ENCODE results near the gene BRINP3.

The BRINP3 gene

DNA sequence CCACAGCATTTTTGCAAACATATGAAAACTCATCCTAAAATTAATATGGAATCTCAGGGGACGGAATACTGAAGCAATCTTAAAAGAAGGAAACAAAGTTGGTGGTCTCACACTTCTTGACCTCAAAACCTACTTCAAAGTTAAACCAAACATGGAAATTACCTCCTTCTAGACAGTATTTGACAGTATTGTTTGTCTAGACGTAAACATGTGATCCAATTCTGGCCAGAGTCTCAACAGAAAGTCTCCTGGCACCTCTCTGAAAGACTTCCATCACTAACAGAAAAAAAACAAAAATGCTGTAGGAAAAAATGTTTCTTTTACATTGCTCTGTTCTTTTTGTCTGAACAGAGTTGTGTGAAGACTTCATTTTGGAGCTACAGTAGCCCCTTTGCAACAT is 99.7 kb downstream of the BRINP3 start:
- no peaks in the 10 kb centered on the region for H3K9me3 ChIP-seq (ENCODE audit: control insufficient read depth, insufficient read depth, low read depth, low read length)
- no peaks in the 10 kb centered on the region for H3K27me3 ChIP-seq (ENCODE audit: control insufficient read depth, insufficient read depth, low read length)
- H3K4me3 ChIP-seq (ENCODE audit: low read depth, low read length): no peak overlapping the region
- H3K36me3 ChIP-seq (ENCODE audit: control insufficient read depth, insufficient read depth, low read length): no peaks in the 10 kb centered on the region
- no peak overlapping the region for H3K9ac ChIP-seq (ENCODE audit: low read length)
- no peaks in the 10 kb centered on the region for H3K4me1 ChIP-seq (ENCODE audit: control insufficient read depth, insufficient read depth, low read length)
- no peak overlapping the region for H3K27ac ChIP-seq (ENCODE audit: low read depth, low read length)

DNA sequence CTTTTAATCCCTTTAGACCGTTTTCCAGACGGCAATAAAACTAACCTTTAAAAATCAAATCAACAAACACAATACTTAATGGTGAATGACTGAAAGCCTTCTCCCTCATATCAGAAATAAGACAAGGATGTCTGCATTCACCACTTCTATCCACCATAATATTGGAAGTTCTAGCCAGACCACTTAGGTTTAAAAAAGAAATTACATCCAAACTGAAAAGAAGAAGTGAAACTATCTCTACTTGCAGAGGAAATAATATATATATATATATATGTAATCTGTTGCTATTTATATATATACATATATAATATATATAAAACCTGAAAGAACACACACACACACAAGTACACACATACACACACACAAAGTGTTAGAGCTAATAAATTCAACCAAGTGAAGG is 100.4 kb downstream of the BRINP3 start:
- no peak overlapping the region for H3K9ac ChIP-seq (ENCODE audit: low read length)
- no peaks in the 10 kb centered on the region for H3K27me3 ChIP-seq (ENCODE audit: control insufficient read depth, insufficient read depth, low read length)
- H3K9me3 ChIP-seq (ENCODE audit: control insufficient read depth, insufficient read depth, low read depth, low read length): no peaks in the 10 kb centered on the region
- no peaks in the 10 kb centered on the region for H3K36me3 ChIP-seq (ENCODE audit: control insufficient read depth, insufficient read depth, low read length)
- no peak overlapping the region for H3K27ac ChIP-seq (ENCODE audit: low read depth, low read length)
- H3K4me1 ChIP-seq (ENCODE audit: control insufficient read depth, insufficient read depth, low read length): no peaks in the 10 kb centered on the region
- no peak overlapping the region for H3K4me3 ChIP-seq (ENCODE audit: low read depth, low read length)

DNA sequence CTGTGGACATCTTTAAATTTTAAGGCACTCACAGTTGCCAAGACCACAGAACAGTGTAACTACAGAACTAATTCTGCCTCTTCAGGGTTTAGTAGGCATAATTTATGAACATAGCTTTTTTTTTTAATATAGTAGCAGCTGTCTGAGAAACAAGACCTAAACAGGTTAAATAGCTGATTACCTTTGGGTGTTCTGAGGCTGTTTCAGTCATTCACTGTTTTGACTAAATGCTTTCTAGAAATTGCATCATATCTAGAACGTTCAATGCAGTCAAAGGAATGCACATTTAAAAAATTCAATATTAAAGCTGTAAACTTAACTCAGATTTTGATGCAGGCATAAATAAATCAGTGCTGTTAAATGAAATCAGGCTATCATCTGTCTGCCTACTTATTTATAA is 101.6 kb downstream of the BRINP3 start:
- Histone ChIP-seq H3K4me3 (ENCODE audit: low read depth, low read length) (no peak overlapping the region), H3K9me3 (ENCODE audit: control insufficient read depth, insufficient read depth, low read depth, low read length) (no peaks in the 10 kb centered on the region), H3K27me3 (ENCODE audit: control insufficient read depth, insufficient read depth, low read length) (no peaks in the 10 kb centered on the region), H3K9ac (ENCODE audit: low read length) (no peak overlapping the region), H3K4me1 (ENCODE audit: control insufficient read depth, insufficient read depth, low read length) (no peaks in the 10 kb centered on the region), H3K27ac (ENCODE audit: low read depth, low read length) (no peak overlapping the region), H3K36me3 (ENCODE audit: control insufficient read depth, insufficient read depth, low read length) (no peaks in the 10 kb centered on the region)

DNA sequence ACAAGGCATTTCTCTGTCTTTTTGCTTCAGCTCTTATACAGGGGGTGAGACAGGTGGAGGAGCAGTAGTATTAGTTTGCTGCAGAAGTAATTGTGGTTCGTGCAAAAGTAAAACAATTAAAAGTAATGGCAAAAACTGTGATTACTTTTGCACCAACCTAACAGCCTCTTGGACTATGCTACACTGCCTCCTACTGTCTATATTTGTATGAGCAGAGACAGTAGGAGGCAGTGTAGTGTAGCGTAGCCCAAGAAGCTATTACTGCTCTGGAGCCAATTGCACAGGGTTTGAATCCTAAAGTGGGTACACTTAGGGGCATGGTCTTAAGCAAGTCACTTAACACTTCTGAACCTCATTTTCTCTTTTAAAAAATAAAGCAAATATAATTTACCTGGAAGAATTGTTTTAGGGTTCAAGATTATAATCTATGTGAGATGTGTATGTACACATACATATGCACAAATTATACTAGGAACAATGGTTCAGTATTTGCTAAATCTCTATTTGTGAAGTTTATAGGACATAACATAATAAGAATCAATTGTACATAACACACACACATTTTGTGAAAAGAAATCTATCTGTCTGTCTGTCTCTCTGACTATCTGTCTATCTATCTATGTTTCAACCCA is 103.8 kb downstream of the BRINP3 start:
- Histone ChIP-seq H3K4me3 (ENCODE audit: low read depth, low read length) (no peak overlapping the region), H3K9ac (ENCODE audit: low read length) (no peak overlapping the region), H3K27ac (ENCODE audit: low read depth, low read length) (no peak overlapping the region), H3K9me3 (ENCODE audit: control insufficient read depth, insufficient read depth, low read depth, low read length) (no peaks in the 10 kb centered on the region), H3K27me3 (ENCODE audit: control insufficient read depth, insufficient read depth, low read length) (no peaks in the 10 kb centered on the region), H3K36me3 (ENCODE audit: control insufficient read depth, insufficient read depth, low read length) (no peaks in the 10 kb centered on the region), H3K4me1 (ENCODE audit: control insufficient read depth, insufficient read depth, low read length) (no peaks in the 10 kb centered on the region)

DNA sequence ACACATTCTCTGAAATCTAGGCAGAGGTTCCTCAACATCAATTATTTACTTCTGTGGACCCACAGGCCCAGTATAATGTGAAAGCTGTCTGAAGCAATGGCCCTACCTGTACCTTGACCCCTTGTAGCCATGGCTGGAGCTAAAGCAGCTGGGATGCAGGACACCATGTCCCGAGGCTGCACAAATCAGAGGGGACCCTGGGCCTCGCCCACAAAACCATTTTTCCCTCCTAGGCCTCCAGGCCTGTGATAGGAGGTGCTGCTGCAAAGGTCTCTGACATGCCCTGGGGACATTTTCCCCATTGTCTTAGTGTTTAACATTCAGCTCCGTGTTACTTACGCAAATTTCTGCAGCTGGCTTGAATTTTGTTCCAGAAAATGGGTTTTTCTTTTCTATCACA is 110.5 kb downstream of the BRINP3 start:
- no peak overlapping the region for H3K9ac ChIP-seq (ENCODE audit: low read length)
- no peaks in the 10 kb centered on the region for H3K4me1 ChIP-seq (ENCODE audit: control insufficient read depth, insufficient read depth, low read length)
- H3K9me3 ChIP-seq (ENCODE audit: control insufficient read depth, insufficient read depth, low read depth, low read length): peaks cover 14% of the 10 kb centered on the region
- no peaks in the 10 kb centered on the region for H3K27me3 ChIP-seq (ENCODE audit: control insufficient read depth, insufficient read depth, low read length)
- no peaks in the 10 kb centered on the region for H3K36me3 ChIP-seq (ENCODE audit: control insufficient read depth, insufficient read depth, low read length)
- no peak overlapping the region for H3K4me3 ChIP-seq (ENCODE audit: low read depth, low read length)
- H3K27ac ChIP-seq (ENCODE audit: low read depth, low read length): no peak overlapping the region

DNA sequence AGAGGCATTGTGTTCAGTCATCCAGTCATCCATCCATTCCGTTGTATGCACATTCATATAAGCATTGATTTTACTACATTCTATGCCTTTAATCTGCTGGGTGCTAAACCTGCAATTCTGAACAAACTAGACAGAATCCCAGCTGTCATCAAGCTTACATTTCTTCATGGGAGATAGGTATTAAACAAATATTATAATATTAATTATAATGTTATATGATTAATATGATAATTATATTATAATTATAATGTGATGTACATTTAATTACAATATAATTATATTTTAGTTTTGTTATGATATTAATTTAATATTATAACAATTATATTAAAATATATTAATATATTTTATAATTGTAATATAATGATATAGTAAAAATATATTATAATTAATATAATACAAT is 112.4 kb downstream of the BRINP3 start:
- Histone ChIP-seq H3K36me3 (ENCODE audit: control insufficient read depth, insufficient read depth, low read length) (no peaks in the 10 kb centered on the region), H3K4me1 (ENCODE audit: control insufficient read depth, insufficient read depth, low read length) (no peaks in the 10 kb centered on the region), H3K9ac (ENCODE audit: low read length) (no peak overlapping the region), H3K9me3 (ENCODE audit: control insufficient read depth, insufficient read depth, low read depth, low read length) (peaks cover 14% of the 10 kb centered on the region), H3K27ac (ENCODE audit: low read depth, low read length) (no peak overlapping the region), H3K4me3 (ENCODE audit: low read depth, low read length) (no peak overlapping the region), H3K27me3 (ENCODE audit: control insufficient read depth, insufficient read depth, low read length) (no peaks in the 10 kb centered on the region)

DNA sequence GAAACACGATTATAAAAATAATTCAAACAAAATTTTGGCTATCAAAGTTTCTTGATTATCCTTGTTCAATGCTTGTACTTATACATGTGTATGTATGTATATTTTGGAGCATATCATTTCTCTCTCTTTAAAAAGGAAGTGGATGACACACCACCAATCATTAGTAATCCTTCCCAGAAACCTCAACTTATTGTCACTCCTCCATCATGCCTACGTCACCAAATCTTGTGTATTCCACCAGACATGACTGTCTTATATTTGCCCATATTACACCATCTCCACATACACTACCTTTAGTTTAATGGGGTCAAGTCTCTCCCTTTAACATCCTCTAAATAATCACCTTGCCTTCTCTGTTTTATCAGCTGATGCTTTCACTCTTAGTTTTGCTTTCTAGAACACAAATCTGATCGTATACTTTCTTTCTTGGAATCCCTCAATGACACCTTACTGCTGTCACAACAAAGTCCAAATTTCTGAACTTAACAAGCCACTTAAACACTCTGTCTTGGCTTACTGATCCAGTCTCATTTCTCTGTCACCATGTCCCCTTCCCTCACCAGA is 124.0 kb downstream of the BRINP3 start:
- no peak overlapping the region for H3K4me3 ChIP-seq (ENCODE audit: low read depth, low read length)
- H3K4me1 ChIP-seq (ENCODE audit: control insufficient read depth, insufficient read depth, low read length): no peaks in the 10 kb centered on the region
- H3K36me3 ChIP-seq (ENCODE audit: control insufficient read depth, insufficient read depth, low read length): no peaks in the 10 kb centered on the region
- no peaks in the 10 kb centered on the region for H3K27me3 ChIP-seq (ENCODE audit: control insufficient read depth, insufficient read depth, low read length)
- H3K9ac ChIP-seq (ENCODE audit: low read length): no peak overlapping the region
- no peak overlapping the region for H3K27ac ChIP-seq (ENCODE audit: low read depth, low read length)
- H3K9me3 ChIP-seq (ENCODE audit: control insufficient read depth, insufficient read depth, low read depth, low read length): no peaks in the 10 kb centered on the region

DNA sequence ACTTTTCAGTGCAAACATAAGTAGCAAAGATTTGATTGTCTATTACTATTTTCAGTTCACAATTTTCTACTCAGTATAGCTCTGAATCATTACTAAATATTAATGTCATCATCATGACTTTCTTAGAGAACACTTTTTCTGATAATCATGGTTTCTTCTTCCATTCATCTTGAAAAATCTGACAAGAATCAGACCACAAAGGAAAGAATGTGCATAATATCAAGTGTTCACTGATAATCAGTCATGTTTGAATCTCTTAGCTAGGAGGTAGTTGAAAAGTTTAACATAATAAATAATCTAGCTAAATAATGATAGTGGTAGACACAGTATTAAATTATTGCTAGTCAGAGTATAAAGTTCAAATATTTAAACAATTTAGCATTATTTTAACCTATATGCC is 133.2 kb downstream of the BRINP3 start:
- Histone ChIP-seq H3K4me1 (ENCODE audit: control insufficient read depth, insufficient read depth, low read length) (no peaks in the 10 kb centered on the region), H3K36me3 (ENCODE audit: control insufficient read depth, insufficient read depth, low read length) (no peaks in the 10 kb centered on the region), H3K9me3 (ENCODE audit: control insufficient read depth, insufficient read depth, low read depth, low read length) (no peaks in the 10 kb centered on the region), H3K27me3 (ENCODE audit: control insufficient read depth, insufficient read depth, low read length) (no peaks in the 10 kb centered on the region), H3K27ac (ENCODE audit: low read depth, low read length) (no peak overlapping the region), H3K9ac (ENCODE audit: low read length) (no peak overlapping the region), H3K4me3 (ENCODE audit: low read depth, low read length) (no peak overlapping the region)

DNA sequence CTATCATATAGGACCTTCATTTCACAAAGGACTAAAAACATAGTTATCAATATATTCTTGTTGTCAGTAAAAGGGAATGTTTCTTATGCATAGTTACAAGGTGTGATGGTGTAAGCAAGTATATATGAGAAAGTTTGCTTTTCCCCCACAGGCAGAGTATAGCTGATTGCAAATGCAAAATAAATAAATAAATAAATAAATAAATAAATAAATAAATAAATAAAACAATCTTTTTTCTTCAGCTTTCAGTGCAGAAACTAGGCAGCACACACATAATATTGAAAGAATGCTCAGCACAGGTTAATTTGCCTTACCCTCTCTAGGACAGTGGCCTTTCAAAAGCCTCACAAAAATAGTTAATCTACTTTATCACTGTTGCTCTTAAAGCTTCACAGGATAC is 138.8 kb downstream of the BRINP3 start:
- H3K9me3 ChIP-seq (ENCODE audit: control insufficient read depth, insufficient read depth, low read depth, low read length): no peaks in the 10 kb centered on the region

DNA sequence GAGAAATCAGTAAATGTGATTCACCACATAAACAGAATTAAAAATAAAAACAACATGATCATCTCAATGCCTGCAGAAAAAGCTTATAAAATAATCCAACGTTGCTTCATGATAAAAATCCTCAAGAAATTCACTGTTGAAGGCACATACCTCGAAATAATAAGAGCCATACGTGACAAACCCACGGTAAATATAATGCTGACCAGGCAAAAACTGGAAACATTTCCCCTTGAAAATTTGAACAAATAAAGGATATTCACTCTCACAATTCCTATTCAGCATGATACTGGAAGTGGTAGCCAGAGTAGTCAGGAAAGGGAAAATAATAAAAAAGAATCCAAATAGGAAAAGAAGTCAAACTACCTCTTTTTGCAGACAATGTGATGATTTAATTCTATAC is 148.8 kb downstream of the BRINP3 start:
- Histone ChIP-seq H3K27me3 (ENCODE audit: control insufficient read depth, insufficient read depth, low read length) (no peaks in the 10 kb centered on the region), H3K9me3 (ENCODE audit: control insufficient read depth, insufficient read depth, low read depth, low read length) (no peaks in the 10 kb centered on the region), H3K9ac (ENCODE audit: low read length) (no peak overlapping the region), H3K4me1 (ENCODE audit: control insufficient read depth, insufficient read depth, low read length) (no peaks in the 10 kb centered on the region), H3K36me3 (ENCODE audit: control insufficient read depth, insufficient read depth, low read length) (no peaks in the 10 kb centered on the region), H3K27ac (ENCODE audit: low read depth, low read length) (no peak overlapping the region), H3K4me3 (ENCODE audit: low read depth, low read length) (no peak overlapping the region)

More for the DNA sequence above, 138.8 kb downstream of the BRINP3 start:
- Histone ChIP-seq H3K36me3 (ENCODE audit: control insufficient read depth, insufficient read depth, low read length) (no peaks in the 10 kb centered on the region), H3K4me1 (ENCODE audit: control insufficient read depth, insufficient read depth, low read length) (no peaks in the 10 kb centered on the region), H3K27ac (ENCODE audit: low read depth, low read length) (no peak overlapping the region), H3K9ac (ENCODE audit: low read length) (no peak overlapping the region), H3K27me3 (ENCODE audit: control insufficient read depth, insufficient read depth, low read length) (no peaks in the 10 kb centered on the region), H3K4me3 (ENCODE audit: low read depth, low read length) (no peak overlapping the region)

DNA sequence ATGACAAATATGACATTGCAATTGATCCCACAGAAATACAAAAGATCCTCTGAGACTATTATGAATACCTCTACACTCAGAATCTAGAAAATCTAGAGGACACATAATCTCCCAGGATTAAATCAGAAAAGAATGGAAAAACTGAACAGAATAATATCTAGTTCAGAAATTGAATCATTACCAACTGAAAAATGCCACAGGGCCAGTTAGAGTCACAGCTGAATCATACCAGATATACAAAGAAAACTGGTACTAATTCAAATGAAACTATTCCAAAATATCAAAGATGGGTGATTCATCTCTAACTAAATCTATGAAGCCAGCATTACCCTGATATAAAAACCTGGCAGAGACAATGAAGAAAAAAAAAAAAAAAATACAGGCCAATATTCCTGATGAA is 149.3 kb downstream of the BRINP3 start:
- Histone ChIP-seq H3K27ac (ENCODE audit: low read depth, low read length) (no peak overlapping the region), H3K4me3 (ENCODE audit: low read depth, low read length) (no peak overlapping the region), H3K4me1 (ENCODE audit: control insufficient read depth, insufficient read depth, low read length) (no peaks in the 10 kb centered on the region), H3K9me3 (ENCODE audit: control insufficient read depth, insufficient read depth, low read depth, low read length) (no peaks in the 10 kb centered on the region), H3K9ac (ENCODE audit: low read length) (no peak overlapping the region), H3K27me3 (ENCODE audit: control insufficient read depth, insufficient read depth, low read length) (no peaks in the 10 kb centered on the region), H3K36me3 (ENCODE audit: control insufficient read depth, insufficient read depth, low read length) (no peaks in the 10 kb centered on the region)

Data from HUES6 (cell line).